ENCODE measurements around the gene GPC4. TPM values are rescaled to one million over a fixed set of nuclear protein-coding genes. Genes with fewer than 3 reads are reported as not detected.

Gene GPC4
- total and polyA plus RNA-seq, 10 of the 15 experiments (the other 5 are each of a cell fraction or from before 2014, with no cell fraction given): 0.04 to 5.8 (median 0.13) TPM

DNA sequence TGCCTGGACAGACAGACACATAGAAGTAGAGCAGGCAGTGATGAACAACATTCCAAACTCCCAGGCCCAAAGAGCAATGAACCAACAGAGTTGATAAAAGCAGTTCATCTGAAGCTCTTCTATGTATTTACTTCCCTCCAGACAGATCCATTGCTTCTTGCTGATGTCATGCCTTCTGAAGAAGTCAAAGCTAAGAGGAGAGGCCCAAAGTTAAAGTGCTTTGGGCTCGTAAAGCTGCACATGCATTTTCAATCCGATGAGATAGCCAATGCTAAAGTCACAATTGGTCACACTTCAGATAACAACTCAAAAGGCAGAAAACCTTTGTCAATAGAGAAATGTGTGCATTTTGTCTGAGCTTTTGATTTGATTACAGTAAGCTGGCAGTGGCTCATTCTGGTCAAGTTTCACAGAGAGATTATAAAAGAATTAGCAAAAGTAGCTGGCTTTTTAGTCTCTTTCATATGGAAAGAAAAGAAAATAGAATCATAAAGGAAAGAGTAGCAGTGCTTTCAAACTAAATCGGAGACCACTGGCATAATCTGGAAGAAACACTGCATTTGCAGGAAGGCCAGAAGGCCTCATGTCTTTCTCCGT lies 82.0 kb downstream of the GPC4 start:
- RAD21 ChIA-PET (ENCODE audit: unreplicated experiment): interaction anchor here (0.6 to 2.8 kb wide), 5 partner anchors 10 to 338 kb away, joined by 4 to 15 read pairs (median 8); no protein-coding TSS in a partner anchor
- Histone ChIP-seq H3K9me3 (replicated peaks; ENCODE audit: control insufficient read depth, insufficient read depth, low read length) (no peaks in the 10 kb centered on the region), H4K20me1 (ENCODE audit: control insufficient read depth, insufficient read depth) (no peaks in the 10 kb centered on the region), H3K27ac (ENCODE audit: control insufficient read depth, insufficient read depth) (no peak overlapping the region), H3K27me3 (replicated peaks in 1 of 2; ENCODE audit: control insufficient read depth in 2 of 2, insufficient read depth in 2 of 2, low read length in 1 of 2) (no peaks in the 10 kb centered on the region), H3K79me2 (ENCODE audit: control insufficient read depth, insufficient read depth, low read length) (no peaks in the 10 kb centered on the region), H2AFZ (ENCODE audit: control insufficient read depth, low read depth, low read length) (no peak overlapping the region), H3K36me3 (ENCODE audit: control insufficient read depth in 2 of 2, insufficient read depth in 2 of 2, low read length in 1 of 2) (no peaks in the 10 kb centered on the region), H3K9ac (ENCODE audit: control insufficient read depth, insufficient read depth, low read length) (no peak overlapping the region), H3K4me2 (ENCODE audit: control insufficient read depth, insufficient read depth) (no peak overlapping the region), H3K4me3 (no peak overlapping the region), H3K4me1 (ENCODE audit: control insufficient read depth, insufficient read depth, low read length) (no peaks in the 10 kb centered on the region)
- 30% methylated on average over 4 of the region's 4 CpGs for WGBS (ENCODE audit: insufficient coverage, insufficient replicate concordance, low lambda C conversion rate, missing lambda C conversion rate)
- SMC1A ChIA-PET (ENCODE audit: uncharacterized antibody, unreplicated experiment): interaction anchor here (1.1 to 6.2 kb wide), 7 partner anchors 8 to 336 kb away, joined by 3 to 36 read pairs (median 15); no protein-coding TSS in a partner anchor
- no peak for ATAC-seq
- no peak for TF ChIP-seq NR2F1 (conservative IDR thresholded peaks at IDR 0.05)
- TF ChIP-seq WRNIP1 (IDR thresholded peaks at IDR 0.05; ENCODE audit: borderline replicate concordance, low read depth, low read length): no peak
- no peak for TF ChIP-seq SUPT20H (IDR thresholded peaks at IDR 0.05; ENCODE audit: borderline replicate concordance, control insufficient read depth, low read depth, low read length)
- no peak for TF ChIP-seq EZH2 (IDR thresholded peaks at IDR 0.05; ENCODE audit: borderline replicate concordance, control insufficient read depth, low read depth, low read length)
- no peak for TF ChIP-seq ZNF207 (IDR thresholded peaks at IDR 0.05; ENCODE audit: borderline replicate concordance)
- TF ChIP-seq CHD1 (IDR thresholded peaks at IDR 0.05; ENCODE audit: low read depth, low read length): no peak
- TF ChIP-seq STAT1 (conservative IDR thresholded peaks at IDR 0.05): no peak
- TF ChIP-seq HDAC2 (IDR thresholded peaks at IDR 0.05): no peak
- CTCF ChIA-PET: interaction anchor here (1.4 to 4.8 kb wide), 5 partner anchors 8 to 337 kb away, joined by 4 to 38 read pairs (median 23); no protein-coding TSS in a partner anchor
- POLR2A ChIA-PET: no interaction called here
- BruUV-seq (replicated peaks): no TSS peak
- intact Hi-C loops (cut with micrococcal nuclease; ENCODE audit: unreplicated experiment) (no loop called here), in situ Hi-C loops (cut with MboI) (no loop called here)
- no peak for FAIRE-seq
- no peak for DNase-seq (ENCODE audit: low read depth, low spot score)
